ENCODE results near the gene LZIC. TPM values are rescaled to one million over a fixed set of nuclear protein-coding genes. Genes with fewer than 3 reads are reported as not detected.

LZIC gene
- total and polyA plus RNA-seq, 2 of the 13 experiments (the other 11 are each of a cell fraction or from before 2014, with no cell fraction given), result 25.2 to 71.8 TPM

DNA sequence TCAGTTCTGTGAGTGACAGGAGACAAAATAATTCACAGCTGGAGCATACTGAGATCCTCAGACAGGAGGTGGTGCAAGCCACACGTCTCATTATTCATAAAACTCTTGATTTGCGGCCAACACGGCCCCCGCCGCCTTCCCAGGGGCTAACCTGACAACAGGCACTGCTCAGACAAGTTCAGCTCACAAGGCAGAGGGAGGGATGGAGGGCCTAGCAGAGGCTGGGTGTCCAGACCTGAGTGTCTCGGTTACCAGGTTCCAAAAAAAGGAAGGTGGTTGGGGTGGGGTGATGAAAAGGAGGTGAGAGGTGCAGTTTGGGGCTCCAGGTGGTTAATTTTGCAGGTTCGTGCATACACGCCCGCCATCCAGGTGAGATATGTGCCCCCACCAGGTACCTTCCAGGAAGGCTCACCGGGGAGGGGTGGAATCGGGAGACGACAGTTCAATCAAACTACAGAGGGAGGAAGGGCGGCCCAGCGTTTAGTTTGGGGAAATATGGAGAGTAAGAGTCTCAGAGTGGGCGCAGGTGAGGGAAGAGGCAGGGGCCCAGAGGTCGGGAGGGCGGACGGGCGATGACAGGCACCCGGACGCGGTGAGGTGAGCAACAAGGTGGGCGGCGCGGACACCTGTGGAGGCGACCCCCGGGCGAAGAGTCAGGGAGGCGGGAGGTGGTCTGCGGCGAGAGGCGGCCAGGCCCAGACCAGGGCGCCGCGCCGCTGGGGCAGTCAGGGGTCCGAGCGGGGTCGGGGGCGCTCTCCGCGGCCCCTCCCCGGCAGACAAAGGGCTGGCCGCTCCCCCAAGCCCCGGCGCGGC is 33.8 kb downstream of the LZIC start:
- peak overlapping the region; percentile 78 to 98 (median 82) for H3K4me3 ChIP-seq (replicated peaks in 1 of 3; ENCODE audit: insufficient read depth in 1 of 3, low read depth in 2 of 3, low read length in 3 of 3)
- FAIRE-seq, result no peak
- H3K9me3 ChIP-seq (ENCODE audit: low read length), result no peaks in the 10 kb centered on the region
- peaks cover 44% of the 10 kb centered on the region for H3K79me2 ChIP-seq (ENCODE audit: insufficient read depth, low read length)
- in situ Hi-C loops (cut with HindIII; ENCODE audit: extremely low pct_ligation_motif_present, low pct_unique_long_range_greater_than_20kb), result no loop called here
- H4K20me1 ChIP-seq (ENCODE audit: insufficient read depth, low read length), result no peaks in the 10 kb centered on the region
- no peak for DNase-seq (ENCODE audit: low spot score)
- H3K36me3 ChIP-seq (replicated peaks in 1 of 2; ENCODE audit: control insufficient read depth in 1 of 2, insufficient read depth in 2 of 2, low read length in 2 of 2), result no peaks in the 10 kb centered on the region; a peak in 1 of 5 replicates
- H3K27me3 ChIP-seq (ENCODE audit: control insufficient read depth in 1 of 2, insufficient read depth in 2 of 2, low read length in 2 of 2), result no peaks in the 10 kb centered on the region; a peak in 1 of 5 replicates
- no peak overlapping the region for H2AFZ ChIP-seq (ENCODE audit: low read length)
- 2% methylated on average over 31 of the region's 47 CpGs for WGBS (ENCODE audit: low lambda C conversion rate)
- POLR2A ChIA-PET, result interaction anchor here (1.0 to 1.1 kb wide), 3 partner anchors 20 to 32 kb away, joined by 3 read pairs; no protein-coding TSS in a partner anchor
- intact Hi-C loops (cut with micrococcal nuclease; ENCODE audit: unreplicated experiment), result loop anchor here (1.0 to 2.0 kb wide), 2 partner anchors 25 to 34 kb away; no protein-coding TSS in a partner anchor
- no TSS peak for BruUV-seq (replicated peaks)
- H3K27ac ChIP-seq (ENCODE audit: extremely low read length, insufficient read depth, low read length), result peak overlapping the region; percentile 66
- CTCF ChIA-PET (ENCODE audit: low intra/inter-chr PET ratio, low total read pairs), result no interaction called here
- H3K4me2 ChIP-seq (ENCODE audit: low read depth, low read length), result peak overlapping the region; percentile 87
- peak overlapping the region; percentile 84 for H3K9ac ChIP-seq (ENCODE audit: insufficient read depth, low read depth, low read length)
- ATAC-seq, result no peak
- H3K4me1 ChIP-seq (ENCODE audit: insufficient read depth, low read length), result peaks cover 77% of the 10 kb centered on the region
- TF ChIP-seq, protein P1, sequence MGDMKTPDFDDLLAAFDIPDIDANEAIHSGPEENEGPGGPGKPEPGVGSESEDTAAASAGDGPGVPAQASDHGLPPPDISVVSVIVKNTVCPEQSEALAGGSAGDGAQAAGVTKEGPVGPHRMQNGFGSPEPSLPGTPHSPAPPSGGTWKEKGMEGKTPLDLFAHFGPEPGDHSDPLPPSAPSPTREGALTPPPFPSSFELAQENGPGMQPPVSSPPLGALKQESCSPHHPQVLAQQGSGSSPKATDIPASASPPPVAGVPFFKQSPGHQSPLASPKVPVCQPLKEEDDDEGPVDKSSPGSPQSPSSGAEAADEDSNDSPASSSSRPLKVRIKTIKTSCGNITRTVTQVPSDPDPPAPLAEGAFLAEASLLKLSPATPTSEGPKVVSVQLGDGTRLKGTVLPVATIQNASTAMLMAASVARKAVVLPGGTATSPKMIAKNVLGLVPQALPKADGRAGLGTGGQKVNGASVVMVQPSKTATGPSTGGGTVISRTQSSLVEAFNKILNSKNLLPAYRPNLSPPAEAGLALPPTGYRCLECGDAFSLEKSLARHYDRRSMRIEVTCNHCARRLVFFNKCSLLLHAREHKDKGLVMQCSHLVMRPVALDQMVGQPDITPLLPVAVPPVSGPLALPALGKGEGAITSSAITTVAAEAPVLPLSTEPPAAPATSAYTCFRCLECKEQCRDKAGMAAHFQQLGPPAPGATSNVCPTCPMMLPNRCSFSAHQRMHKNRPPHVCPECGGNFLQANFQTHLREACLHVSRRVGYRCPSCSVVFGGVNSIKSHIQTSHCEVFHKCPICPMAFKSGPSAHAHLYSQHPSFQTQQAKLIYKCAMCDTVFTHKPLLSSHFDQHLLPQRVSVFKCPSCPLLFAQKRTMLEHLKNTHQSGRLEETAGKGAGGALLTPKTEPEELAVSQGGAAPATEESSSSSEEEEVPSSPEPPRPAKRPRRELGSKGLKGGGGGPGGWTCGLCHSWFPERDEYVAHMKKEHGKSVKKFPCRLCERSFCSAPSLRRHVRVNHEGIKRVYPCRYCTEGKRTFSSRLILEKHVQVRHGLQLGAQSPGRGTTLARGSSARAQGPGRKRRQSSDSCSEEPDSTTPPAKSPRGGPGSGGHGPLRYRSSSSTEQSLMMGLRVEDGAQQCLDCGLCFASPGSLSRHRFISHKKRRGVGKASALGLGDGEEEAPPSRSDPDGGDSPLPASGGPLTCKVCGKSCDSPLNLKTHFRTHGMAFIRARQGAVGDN (CRISPR knock-in tag; IDR thresholded peaks at IDR 0.05), result peak; percentile 22; the same call in 1 of the 2 replicates
- TF ChIP-seq TCF7L2 (IDR thresholded peaks at IDR 0.05; ENCODE audit: low read depth, low read length) (no peak), ZNF34 (CRISPR knock-in tag; IDR thresholded peaks at IDR 0.05; ENCODE audit: borderline replicate concordance) (no peak), SNRNP70 (IDR thresholded peaks at IDR 0.05; ENCODE audit: low read depth, low read length) (no peak), ZNF232 (CRISPR knock-in tag; IDR thresholded peaks at IDR 0.05; ENCODE audit: borderline replicate concordance) (no peak), ZNF570 (CRISPR knock-in tag; IDR thresholded peaks at IDR 0.05; ENCODE audit: borderline replicate concordance) (no peak), TCF7 (IDR thresholded peaks at IDR 0.05; ENCODE audit: low read depth) (no peak), ZNF317 (CRISPR knock-in tag; IDR thresholded peaks at IDR 0.05) (no peak), FOXA1 (IDR thresholded peaks at IDR 0.05) (no peak), FOXA1 (CRISPR knock-in tag; IDR thresholded peaks at IDR 0.05) (no peak), ZNF510 (CRISPR knock-in tag; IDR thresholded peaks at IDR 0.05; ENCODE audit: low read depth) (no peak), ZNF678 (CRISPR knock-in tag; IDR thresholded peaks at IDR 0.05) (no peak), BRCA1 (CRISPR knock-in tag; IDR thresholded peaks at IDR 0.05) (no peak), CAMTA2 (CRISPR knock-in tag; IDR thresholded peaks at IDR 0.05; ENCODE audit: borderline replicate concordance) (no peak), ZNF660 (CRISPR knock-in tag; IDR thresholded peaks at IDR 0.05; ENCODE audit: borderline replicate concordance, low read depth) (no peak), ZC3H13 (CRISPR knock-in tag; IDR thresholded peaks at IDR 0.05) (no peak)
- TF ChIP-seq, protein P2, sequence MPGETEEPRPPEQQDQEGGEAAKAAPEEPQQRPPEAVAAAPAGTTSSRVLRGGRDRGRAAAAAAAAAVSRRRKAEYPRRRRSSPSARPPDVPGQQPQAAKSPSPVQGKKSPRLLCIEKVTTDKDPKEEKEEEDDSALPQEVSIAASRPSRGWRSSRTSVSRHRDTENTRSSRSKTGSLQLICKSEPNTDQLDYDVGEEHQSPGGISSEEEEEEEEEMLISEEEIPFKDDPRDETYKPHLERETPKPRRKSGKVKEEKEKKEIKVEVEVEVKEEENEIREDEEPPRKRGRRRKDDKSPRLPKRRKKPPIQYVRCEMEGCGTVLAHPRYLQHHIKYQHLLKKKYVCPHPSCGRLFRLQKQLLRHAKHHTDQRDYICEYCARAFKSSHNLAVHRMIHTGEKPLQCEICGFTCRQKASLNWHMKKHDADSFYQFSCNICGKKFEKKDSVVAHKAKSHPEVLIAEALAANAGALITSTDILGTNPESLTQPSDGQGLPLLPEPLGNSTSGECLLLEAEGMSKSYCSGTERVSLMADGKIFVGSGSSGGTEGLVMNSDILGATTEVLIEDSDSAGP (CRISPR knock-in tag; IDR thresholded peaks at IDR 0.05; ENCODE audit: borderline replicate concordance), result peak; percentile 43; the same call in 1 of the 2 replicates
- TF ChIP-seq, protein P3, sequence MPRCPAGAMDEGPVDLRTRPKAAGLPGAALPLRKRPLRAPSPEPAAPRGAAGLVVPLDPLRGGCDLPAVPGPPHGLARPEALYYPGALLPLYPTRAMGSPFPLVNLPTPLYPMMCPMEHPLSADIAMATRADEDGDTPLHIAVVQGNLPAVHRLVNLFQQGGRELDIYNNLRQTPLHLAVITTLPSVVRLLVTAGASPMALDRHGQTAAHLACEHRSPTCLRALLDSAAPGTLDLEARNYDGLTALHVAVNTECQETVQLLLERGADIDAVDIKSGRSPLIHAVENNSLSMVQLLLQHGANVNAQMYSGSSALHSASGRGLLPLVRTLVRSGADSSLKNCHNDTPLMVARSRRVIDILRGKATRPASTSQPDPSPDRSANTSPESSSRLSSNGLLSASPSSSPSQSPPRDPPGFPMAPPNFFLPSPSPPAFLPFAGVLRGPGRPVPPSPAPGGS (CRISPR knock-in tag; IDR thresholded peaks at IDR 0.05), result no peak
